Activated T-helper 2 cell treated with anti-CD3 and anti-CD28 coated beads, Interferon-gamma antibody, Interleukin-2, Interleukin-4, amounts not matched to agents 10 μg/mL and 5 μg/mL and 100 μg/mL, durations not matched to agents 14 hours and 24 hours and 36 hours (primary cell): ENCODE results near the gene TBCA. TPM values are rescaled to one million over a fixed set of nuclear protein-coding genes. Genes with fewer than 3 reads are reported as not detected.
A peak's percentile ranks its signal among the peaks of the same experiment; 100 is the strongest.

Experiments
- DNase-seq: peaks from one replicate; pipeline ENCODE4 v3.0.0; 2021; ENCODE audit warnings: low spot score
- H3K27ac Mint-ChIP-seq: one replicate; pipeline ENCODE4 v1.8.0; 2021; ENCODE audit warnings: mixed read lengths
- H3K27me3 Mint-ChIP-seq: one replicate; pipeline ENCODE4 v1.8.0; 2021; ENCODE audit warnings: low read depth, mixed read lengths
- H3K36me3 Mint-ChIP-seq: one replicate; pipeline ENCODE4 v1.8.0; 2021; ENCODE audit warnings: low read depth, mixed read lengths
- H3K4me1 Mint-ChIP-seq: one replicate; pipeline ENCODE4 v1.8.0; 2021; ENCODE audit warnings: low read depth, mixed read lengths
- H3K4me3 Mint-ChIP-seq: one replicate; pipeline ENCODE4 v1.8.0; 2021; ENCODE audit warnings: low read depth, mild to moderate bottlenecking, moderate library complexity, mixed read lengths
- H3K9me3 Mint-ChIP-seq: one replicate; pipeline ENCODE4 v1.8.0; 2021; ENCODE audit warnings: mixed read lengths
- intact Hi-C: fragments of 100-400 bp; cut with micrococcal nuclease; formaldehyde crosslinking; loops from one replicate; pipeline ENCODE4 v1.15.1; 2023
- total RNA-seq: library from RNA; stranded (reverse); gene quantifications from 2 replicates; pipeline ENCODE4 v1.2.3, GENCODE V29; 2022

TBCA gene
- total RNA-seq, 1 donor from 2014 or later, result 267 TPM

DNA sequence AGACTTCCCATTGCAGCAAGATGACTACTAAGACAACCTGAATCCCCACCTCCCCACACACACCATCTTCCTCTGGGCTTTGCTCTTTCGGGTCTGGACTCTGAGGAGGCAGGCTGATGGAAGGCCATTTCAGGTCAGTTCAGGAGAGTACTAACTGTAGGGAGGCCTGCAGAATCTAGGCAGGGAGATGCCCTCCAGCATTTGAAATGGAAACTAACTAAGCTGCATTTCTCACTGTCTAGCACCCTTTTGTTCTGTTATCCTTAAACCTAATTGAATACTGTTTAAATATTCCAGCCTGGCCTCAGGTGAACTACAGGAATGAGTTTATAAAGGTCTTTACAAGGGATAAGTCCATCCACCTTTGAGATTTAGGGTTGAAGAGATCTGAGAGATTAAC lies 4.9 kb upstream of the TBCA start:
- H3K27ac Mint-ChIP-seq, result no peak overlapping the region
- no peaks in the 10 kb centered on the region for H3K36me3 Mint-ChIP-seq
- H3K27me3 Mint-ChIP-seq, result no peaks in the 10 kb centered on the region
- no peak for DNase-seq
- peaks cover 21% of the 10 kb centered on the region for H3K4me1 Mint-ChIP-seq
- H3K4me3 Mint-ChIP-seq, result no peak overlapping the region
- intact Hi-C loops, result no loop called here
- no peaks in the 10 kb centered on the region for H3K9me3 Mint-ChIP-seq

DNA sequence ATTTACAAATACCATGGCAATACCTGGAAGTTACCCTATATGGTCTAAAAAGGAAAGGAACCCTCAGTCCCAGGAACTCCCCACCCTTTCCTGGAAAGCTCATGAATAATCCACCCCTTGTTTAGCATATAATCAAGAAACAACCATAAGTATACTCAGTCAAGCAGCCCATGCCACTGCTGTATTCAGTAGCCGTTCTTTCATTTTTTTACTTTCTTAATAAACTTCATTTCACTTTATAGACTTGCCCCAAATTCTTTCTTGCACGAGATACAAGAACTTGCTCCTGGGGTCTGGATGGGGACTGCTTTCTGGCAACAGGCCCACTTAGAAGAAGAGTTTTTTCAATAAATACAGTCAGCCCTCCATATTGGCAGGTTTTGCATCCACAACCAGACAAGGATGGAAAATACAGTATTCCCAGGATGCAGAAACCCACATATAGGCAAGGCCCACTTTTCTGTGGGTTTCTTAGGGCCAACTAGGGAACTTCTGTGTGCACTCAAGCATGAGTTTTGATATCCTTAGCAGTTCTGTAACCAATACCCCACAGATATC lies 2.8 kb upstream of the TBCA start:
- intact Hi-C loops, result loop anchor here (5.0 kb wide), 2 partner anchors 82 to 287 kb away; partner anchors contain the start of gene WDR41

GRCh38 chr5:77778398-77778797 lies 2.3 kb upstream of the TBCA start:
- Mint-ChIP-seq H3K27ac (peak overlapping the region; percentile 28), H3K4me3 (no peak overlapping the region), H3K36me3 (peaks cover 19% of the 10 kb centered on the region), H3K27me3 (no peaks in the 10 kb centered on the region), H3K9me3 (no peaks in the 10 kb centered on the region), H3K4me1 (peaks cover 41% of the 10 kb centered on the region)
- intact Hi-C loops, result loop anchor here (5.0 kb wide), 2 partner anchors 81 to 286 kb away; partner anchors contain the start of gene WDR41
- DNase-seq, result no peak

More for the DNA sequence above, 2.8 kb upstream of the TBCA start:
- Mint-ChIP-seq H3K27ac (no peak overlapping the region), H3K4me3 (no peak overlapping the region), H3K4me1 (peaks cover 35% of the 10 kb centered on the region), H3K36me3 (peaks cover 13% of the 10 kb centered on the region), H3K9me3 (no peaks in the 10 kb centered on the region), H3K27me3 (no peaks in the 10 kb centered on the region)
- no peak for DNase-seq

GRCh38 chr5:77777911-77778310 lies 1.8 kb upstream of the TBCA start:
- DNase-seq, result no peak
- Mint-ChIP-seq H3K27ac (peak overlapping the region; percentile 28), H3K4me1 (peaks cover 42% of the 10 kb centered on the region), H3K9me3 (no peaks in the 10 kb centered on the region), H3K36me3 (peaks cover 19% of the 10 kb centered on the region), H3K27me3 (no peaks in the 10 kb centered on the region), H3K4me3 (no peak overlapping the region)
- intact Hi-C loops, result loop anchor here (2.0 to 5.0 kb wide), 3 partner anchors 81 to 286 kb away; partner anchors contain the start of gene WDR41

DNA sequence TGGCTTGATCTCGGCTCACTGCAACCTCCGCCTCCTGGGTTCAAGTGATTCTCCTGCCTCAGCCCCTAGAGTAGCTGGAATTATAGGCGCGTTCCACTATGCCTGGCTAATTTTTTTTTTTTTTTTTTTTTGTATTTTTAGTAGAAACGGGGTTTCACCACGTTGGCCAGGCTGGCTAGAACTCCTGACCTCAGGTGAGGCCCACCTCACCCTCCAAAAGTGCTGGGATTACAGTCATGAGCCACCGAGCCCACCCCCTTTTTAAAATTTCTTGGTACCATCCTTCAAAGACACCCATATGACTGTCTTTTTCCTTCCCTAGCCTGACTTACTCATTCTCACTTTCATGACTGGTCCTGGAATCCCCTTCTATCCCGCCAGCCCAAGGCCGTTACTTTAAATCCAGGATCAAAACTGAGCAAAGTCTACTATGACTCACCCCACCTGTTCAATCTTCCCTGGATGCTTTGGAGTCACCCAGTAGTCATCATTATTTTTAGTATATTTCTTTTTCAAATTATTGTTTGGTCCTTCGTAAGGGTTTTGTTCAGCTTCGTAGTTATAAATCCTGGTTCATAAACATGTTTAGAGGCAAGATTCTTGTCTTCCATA lies 1.2 kb upstream of the TBCA start:
- peaks cover 19% of the 10 kb centered on the region for H3K36me3 Mint-ChIP-seq
- no peaks in the 10 kb centered on the region for H3K27me3 Mint-ChIP-seq
- peak overlapping the region; percentile 5 for H3K27ac Mint-ChIP-seq
- peak overlapping the region; percentile 48 for H3K4me3 Mint-ChIP-seq
- intact Hi-C loops, result loop anchor here (2.0 to 5.0 kb wide), 3 partner anchors 80 to 285 kb away; partner anchors contain the start of gene WDR41
- no peaks in the 10 kb centered on the region for H3K9me3 Mint-ChIP-seq
- DNase-seq, result no peak
- peaks cover 43% of the 10 kb centered on the region for H3K4me1 Mint-ChIP-seq

GRCh38 chr5:77776554-77777206 lies 541 bp upstream of the TBCA start:
- H3K9me3 Mint-ChIP-seq, result no peaks in the 10 kb centered on the region
- H3K4me1 Mint-ChIP-seq, result peaks cover 46% of the 10 kb centered on the region
- intact Hi-C loops, result loop anchor here (1.0 to 5.0 kb wide), 5 partner anchors 25 to 284 kb away; partner anchors contain the start of gene WDR41
- H3K27ac Mint-ChIP-seq, result peak overlapping the region; percentile 96
- peak overlapping the region; percentile 90 for H3K4me3 Mint-ChIP-seq
- no peak for DNase-seq
- H3K27me3 Mint-ChIP-seq, result no peaks in the 10 kb centered on the region
- peaks cover 23% of the 10 kb centered on the region for H3K36me3 Mint-ChIP-seq

GRCh38 chr5:77774981-77775789 lies 954 bp downstream of the TBCA start:
- Mint-ChIP-seq H3K36me3 (peaks cover 31% of the 10 kb centered on the region), H3K27me3 (no peaks in the 10 kb centered on the region), H3K27ac (peak overlapping the region; percentile 92), H3K4me3 (peak overlapping the region; percentile 84), H3K9me3 (no peaks in the 10 kb centered on the region), H3K4me1 (peaks cover 55% of the 10 kb centered on the region)
- intact Hi-C loops, result loop anchor here (5.0 kb wide), 2 partner anchors 78 to 283 kb away; partner anchors contain the start of gene WDR41
- no peak for DNase-seq

DNA sequence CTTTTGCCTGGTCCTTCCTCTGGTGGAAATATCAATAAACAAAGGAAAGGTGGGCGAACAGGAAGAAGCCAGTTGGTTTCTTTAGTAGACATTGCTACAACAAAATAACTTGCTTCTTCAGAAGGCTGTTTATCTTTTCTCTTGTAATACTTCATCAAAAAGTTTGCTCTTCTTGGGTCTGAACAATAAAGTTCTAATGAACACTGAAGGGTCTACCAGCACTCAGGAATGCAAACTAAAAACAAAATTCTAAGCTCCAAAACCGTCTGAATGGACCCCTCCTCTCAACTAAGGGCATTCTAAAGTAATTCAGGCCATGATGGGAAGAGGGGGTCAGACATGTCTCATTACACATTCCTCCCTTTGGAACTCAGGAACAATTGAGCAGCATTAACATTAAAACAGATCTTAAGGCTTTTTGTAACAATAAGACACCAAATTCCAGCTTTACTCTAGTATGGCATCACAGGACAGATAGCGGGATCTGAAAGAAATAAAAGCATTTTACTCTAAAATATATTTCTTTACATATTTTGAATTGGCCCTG lies 2.3 kb downstream of the TBCA start:
- Mint-ChIP-seq H3K36me3 (peaks cover 35% of the 10 kb centered on the region), H3K27ac (no peak overlapping the region), H3K4me3 (peak overlapping the region; percentile 53), H3K9me3 (no peaks in the 10 kb centered on the region), H3K27me3 (no peaks in the 10 kb centered on the region), H3K4me1 (peaks cover 56% of the 10 kb centered on the region)
- no peak for DNase-seq
- intact Hi-C loops, result no loop called here

GRCh38 chr5:77772729-77773128 lies 3.4 kb downstream of the TBCA start:
- peaks cover 50% of the 10 kb centered on the region for H3K4me1 Mint-ChIP-seq
- no peaks in the 10 kb centered on the region for H3K27me3 Mint-ChIP-seq
- peaks cover 42% of the 10 kb centered on the region for H3K36me3 Mint-ChIP-seq
- intact Hi-C loops, result no loop called here
- DNase-seq, result no peak
- H3K4me3 Mint-ChIP-seq, result no peak overlapping the region
- H3K27ac Mint-ChIP-seq, result no peak overlapping the region
- no peaks in the 10 kb centered on the region for H3K9me3 Mint-ChIP-seq

GRCh38 chr5:77771452-77771851 lies 4.7 kb downstream of the TBCA start:
- H3K27me3 Mint-ChIP-seq, result no peaks in the 10 kb centered on the region
- peaks cover 54% of the 10 kb centered on the region for H3K36me3 Mint-ChIP-seq
- H3K4me1 Mint-ChIP-seq, result peaks cover 44% of the 10 kb centered on the region
- no peaks in the 10 kb centered on the region for H3K9me3 Mint-ChIP-seq
- no peak overlapping the region for H3K27ac Mint-ChIP-seq
- no peak for DNase-seq
- no peak overlapping the region for H3K4me3 Mint-ChIP-seq
- intact Hi-C loops, result no loop called here

DNA sequence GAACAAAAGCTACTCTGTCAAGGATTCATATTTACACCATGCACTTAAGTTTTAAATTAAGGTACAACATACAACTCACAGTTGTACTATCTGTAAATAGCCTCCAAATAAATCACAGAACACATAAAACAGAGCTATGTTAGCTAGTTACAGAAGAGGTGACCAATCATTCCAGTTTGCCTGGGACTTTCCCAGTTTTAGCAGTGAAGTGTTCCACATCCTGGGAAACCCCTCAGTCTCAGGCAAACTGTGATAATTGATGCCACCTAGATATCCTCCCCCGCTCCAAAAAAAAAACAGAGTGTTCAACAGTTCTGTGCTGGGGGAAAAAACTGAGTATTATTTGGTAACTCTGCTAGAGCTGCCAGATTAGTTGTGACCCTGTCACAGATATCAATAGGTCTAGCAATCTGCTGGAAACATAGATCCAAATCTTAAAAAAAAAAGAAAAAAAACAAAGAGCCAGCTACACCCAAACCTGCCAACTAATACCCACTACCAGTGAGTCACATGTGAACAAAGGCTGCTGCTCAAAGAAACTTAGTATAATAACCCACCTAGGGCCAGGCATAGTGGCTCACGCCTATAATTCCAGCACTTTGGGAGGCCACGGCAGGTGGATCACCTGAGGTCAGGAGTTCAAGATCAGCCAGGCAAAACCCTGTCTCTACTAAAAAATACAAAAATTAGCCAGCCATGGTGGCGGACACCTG lies 5.7 kb downstream of the TBCA start:
- Mint-ChIP-seq H3K4me3 (no peak overlapping the region), H3K9me3 (no peaks in the 10 kb centered on the region), H3K4me1 (peaks cover 44% of the 10 kb centered on the region), H3K36me3 (peaks cover 58% of the 10 kb centered on the region), H3K27me3 (no peaks in the 10 kb centered on the region), H3K27ac (no peak overlapping the region)
- DNase-seq, result no peak
- intact Hi-C loops, result no loop called here

DNA sequence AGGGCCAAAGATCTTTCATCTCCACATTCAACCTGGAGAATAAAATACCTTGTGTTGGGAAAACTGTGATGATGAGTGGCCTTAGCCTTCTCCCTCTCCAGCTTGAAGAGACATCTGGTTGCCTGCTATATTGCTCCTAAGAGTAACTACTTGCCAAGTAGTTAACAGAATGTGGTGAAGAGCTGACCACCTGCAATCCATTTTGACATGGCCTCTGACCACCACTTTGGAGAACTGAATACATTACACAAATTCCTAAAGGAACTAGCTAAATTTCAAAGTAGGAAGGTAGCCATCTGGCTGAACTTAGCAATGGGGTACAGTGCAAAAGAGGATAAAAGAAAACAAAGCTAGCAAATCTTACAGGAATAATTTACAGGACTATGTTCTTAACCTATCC lies 7.2 kb downstream of the TBCA start:
- no peaks in the 10 kb centered on the region for H3K9me3 Mint-ChIP-seq
- no peak for DNase-seq
- H3K27me3 Mint-ChIP-seq, result no peaks in the 10 kb centered on the region
- H3K36me3 Mint-ChIP-seq, result peaks cover 56% of the 10 kb centered on the region
- H3K4me1 Mint-ChIP-seq, result peaks cover 31% of the 10 kb centered on the region
- no peak overlapping the region for H3K4me3 Mint-ChIP-seq
- intact Hi-C loops, result no loop called here
- H3K27ac Mint-ChIP-seq, result no peak overlapping the region
